Endodermal cell (in vitro differentiated cells): ENCODE measurements around the gene TOM1L2. TPM values are rescaled to one million over a fixed set of nuclear protein-coding genes. Genes with fewer than 3 reads are reported as not detected.

Experiments
- DNase-seq: peaks from one replicate; pipeline ENCODE4 v3.0.0-alpha.2; 2017
- H3K27ac ChIP-seq: 2 replicates; pipeline ENCODE4 v1.5.1; 2013; ENCODE audit warnings: mild to moderate bottlenecking, low read depth, low read length, moderate library complexity
- H3K27me3 ChIP-seq: 2 replicates; pipeline ENCODE4 v1.6.1; 2013; ENCODE audit warnings: mild to moderate bottlenecking, low read length, moderate library complexity; ENCODE audit not compliant: insufficient read depth, control insufficient read depth, poor library complexity, severe bottlenecking
- H3K36me3 ChIP-seq: 2 replicates; pipeline ENCODE4 v1.7.0; 2013; ENCODE audit warnings: mild to moderate bottlenecking, low read length, moderate library complexity; ENCODE audit not compliant: control insufficient read depth, insufficient read depth
- H3K4me1 ChIP-seq: one replicate; pipeline ENCODE4 v1.7.0; 2013; ENCODE audit warnings: low read length; ENCODE audit not compliant: control insufficient read depth, insufficient read depth
- H3K4me3 ChIP-seq: 2 replicates; pipeline ENCODE4 v1.5.1; 2013; ENCODE audit warnings: mild to moderate bottlenecking, low read length, moderate library complexity
- H3K9ac ChIP-seq: 2 replicates; pipeline ENCODE4 v1.6.1; 2013; ENCODE audit warnings: mild to moderate bottlenecking, low read length, moderate library complexity; ENCODE audit not compliant: poor library complexity, severe bottlenecking; ENCODE audit errors: extremely low read depth
- H3K9me3 ChIP-seq: 2 replicates; pipeline ENCODE4 v1.6.1; 2013; ENCODE audit warnings: mild to moderate bottlenecking, low read length, moderate library complexity; ENCODE audit not compliant: control insufficient read depth
- H3K27ac Mint-ChIP-seq: 2 replicates; pipeline ENCODE4 v1.8.0; 2020; ENCODE audit warnings: mixed read lengths
- H3K27me3 Mint-ChIP-seq: 2 replicates; pipeline ENCODE4 v1.8.0; 2021; ENCODE audit warnings: mild to moderate bottlenecking, mixed read lengths; ENCODE audit not compliant: insufficient read depth
- H3K36me3 Mint-ChIP-seq: 2 replicates; pipeline ENCODE4 v1.8.0; 2020; ENCODE audit warnings: low read depth, mixed read lengths
- H3K4me1 Mint-ChIP-seq: 2 replicates; pipeline ENCODE4 v1.8.0; 2020; ENCODE audit warnings: mixed read lengths
- H3K4me3 Mint-ChIP-seq: 2 replicates; pipeline ENCODE4 v1.8.0; 2020; ENCODE audit warnings: mild to moderate bottlenecking, moderate library complexity, mixed read lengths
- H3K9me3 Mint-ChIP-seq: 2 replicates; pipeline ENCODE4 v1.8.0; 2020; ENCODE audit warnings: mild to moderate bottlenecking, mixed read lengths
- WGBS, 2 experiments: methylation state at CpG; one replicate each; pipeline versions ENCODE4 v1.1.5 to v1.1.7; 2013; ENCODE audit warnings: missing lambda C conversion rate in 2 of 2, mixed read lengths in 1 of 2; ENCODE audit not compliant: insufficient coverage in 1 of 2, insufficient read length in 1 of 2; 5-methylcytosine and 5-hydroxymethylcytosine counted together
- total RNA-seq, 2 donors: library from RNA; stranded (reverse); fragmentation: NEBNext Ultra II Directional in 1 of 2; extraction: Animal tissue kit (Norgen Biotek cat#: 25700) in 1 of 2; gene quantifications; 2 replicates in 1 of 2; 3 replicates in 1 of 2; pipeline ENCODE4 v1.2.1, GENCODE V29; 2021
- TF ChIP-seq, protein P1 (sequence below): fragments of 200-600 bp; sonication (generic); conservative IDR thresholded peaks from 2 replicates; pipeline ENCODE4 v1.5.0; 2021; ENCODE audit warnings: antibody characterized with exemption, mild to moderate bottlenecking

TOM1L2 gene
- total RNA-seq, 2 donors from 2014 or later = 10.2 to 11.5 TPM

GRCh38 chr17:17800504-17801021 is 171.6 kb downstream of the TOM1L2 start:
- H3K27me3 ChIP-seq = no peaks in the 10 kb centered on the region
- H3K4me3 Mint-ChIP-seq = no peak overlapping the region
- peaks cover 6% of the 10 kb centered on the region for H3K4me1 Mint-ChIP-seq

GRCh38 chr17:17798573-17799255 is 173.5 kb downstream of the TOM1L2 start:
- Mint-ChIP-seq H3K27ac (no peak overlapping the region), H3K4me3 (no peak overlapping the region), H3K27me3 (peaks cover 3% of the 10 kb centered on the region), H3K9me3 (no peaks in the 10 kb centered on the region), H3K36me3 (peaks cover 25% of the 10 kb centered on the region), H3K4me1 (peaks cover 8% of the 10 kb centered on the region)
- no peak overlapping the region for H3K27ac ChIP-seq
- H3K9ac ChIP-seq = no peak overlapping the region
- WGBS, 2 experiments = 94 to 98% methylated on average over 8 to 16 of the region's 16 CpGs
- TF ChIP-seq, protein P1, sequence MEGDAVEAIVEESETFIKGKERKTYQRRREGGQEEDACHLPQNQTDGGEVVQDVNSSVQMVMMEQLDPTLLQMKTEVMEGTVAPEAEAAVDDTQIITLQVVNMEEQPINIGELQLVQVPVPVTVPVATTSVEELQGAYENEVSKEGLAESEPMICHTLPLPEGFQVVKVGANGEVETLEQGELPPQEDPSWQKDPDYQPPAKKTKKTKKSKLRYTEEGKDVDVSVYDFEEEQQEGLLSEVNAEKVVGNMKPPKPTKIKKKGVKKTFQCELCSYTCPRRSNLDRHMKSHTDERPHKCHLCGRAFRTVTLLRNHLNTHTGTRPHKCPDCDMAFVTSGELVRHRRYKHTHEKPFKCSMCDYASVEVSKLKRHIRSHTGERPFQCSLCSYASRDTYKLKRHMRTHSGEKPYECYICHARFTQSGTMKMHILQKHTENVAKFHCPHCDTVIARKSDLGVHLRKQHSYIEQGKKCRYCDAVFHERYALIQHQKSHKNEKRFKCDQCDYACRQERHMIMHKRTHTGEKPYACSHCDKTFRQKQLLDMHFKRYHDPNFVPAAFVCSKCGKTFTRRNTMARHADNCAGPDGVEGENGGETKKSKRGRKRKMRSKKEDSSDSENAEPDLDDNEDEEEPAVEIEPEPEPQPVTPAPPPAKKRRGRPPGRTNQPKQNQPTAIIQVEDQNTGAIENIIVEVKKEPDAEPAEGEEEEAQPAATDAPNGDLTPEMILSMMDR = no peak
- peak; percentile 52 for DNase-seq
- H3K9me3 ChIP-seq = no peaks in the 10 kb centered on the region
- peaks cover 37% of the 10 kb centered on the region for H3K36me3 ChIP-seq
- no peak overlapping the region for H3K4me3 ChIP-seq
- no peaks in the 10 kb centered on the region for H3K27me3 ChIP-seq
- H3K4me1 ChIP-seq = peaks cover 3% of the 10 kb centered on the region

More at GRCh38 chr17:17800504-17801021, 171.6 kb downstream of the TOM1L2 start:
- Mint-ChIP-seq H3K27ac (no peak overlapping the region), H3K27me3 (no peaks in the 10 kb centered on the region), H3K9me3 (no peaks in the 10 kb centered on the region), H3K36me3 (peaks cover 32% of the 10 kb centered on the region)
- H3K9ac ChIP-seq = no peak overlapping the region
- TF ChIP-seq, protein P1 = peak; percentile 34
- peak; percentile 67 for DNase-seq
- H3K36me3 ChIP-seq = peaks cover 39% of the 10 kb centered on the region
- peaks cover 3% of the 10 kb centered on the region for H3K4me1 ChIP-seq
- no peaks in the 10 kb centered on the region for H3K9me3 ChIP-seq
- WGBS, 2 experiments = 96 to 97% methylated on average over 10 to 12 of the region's 12 CpGs
- H3K4me3 ChIP-seq = no peak overlapping the region
- no peak overlapping the region for H3K27ac ChIP-seq

- H3K36me3 Mint-ChIP-seq = peaks cover 27% of the 10 kb centered on the region
- peaks cover 9% of the 10 kb centered on the region for H3K4me1 Mint-ChIP-seq
- TF ChIP-seq, protein P1 = no peak
- no peak for DNase-seq
- no peaks in the 10 kb centered on the region for H3K9me3 Mint-ChIP-seq
- H3K27ac Mint-ChIP-seq = no peak overlapping the region
- 91 to 95% methylated on average over 8 to 25 of the region's 25 CpGs for WGBS, 2 experiments
- peaks cover 41% of the 10 kb centered on the region for H3K36me3 ChIP-seq
- H3K27me3 ChIP-seq = no peaks in the 10 kb centered on the region
- no peaks in the 10 kb centered on the region for H3K9me3 ChIP-seq
- peaks cover 4% of the 10 kb centered on the region for H3K27me3 Mint-ChIP-seq
- no peak overlapping the region for H3K27ac ChIP-seq
- H3K9ac ChIP-seq = no peak overlapping the region
- no peak overlapping the region for H3K4me3 ChIP-seq
- peaks cover 3% of the 10 kb centered on the region for H3K4me1 ChIP-seq
- no peak overlapping the region for H3K4me3 Mint-ChIP-seq
These were observed 174.1 kb downstream of the TOM1L2 start for GRCh38 chr17:17798010-17798556.
